Esophagus squamous epithelium (tissue), 5 donors: ENCODE results near the gene CPNE5. TPM values are rescaled to one million over a fixed set of nuclear protein-coding genes. Genes with fewer than 3 reads are reported as not detected.

Experiments used
- DNase-seq: peaks from one replicate; lab custom pipeline; 2025; lab: John Stamatoyannopoulos, UW
- H3K27ac ChIP-seq, 4 donors: fragments of 200-600 bp; sonication (generic); one replicate each; pipeline ENCODE4 v1.5.1; 2016 to 2019; ENCODE audit warnings: mild to moderate bottlenecking in 1 of 4
- H3K27me3 ChIP-seq, 4 donors: fragments of 200-600 bp; sonication (generic); 1 replicate in 3 of 4; 2 replicates in 1 of 4; pipeline versions ENCODE4 v1.5.1 to v1.6.0; 2017 to 2021; ENCODE audit warnings: antibody characterized with exemption in 1 of 4
- H3K36me3 ChIP-seq, 3 donors: fragments of 200-600 bp; sonication (generic); one replicate each; pipeline ENCODE4 v1.5.1; 2016 to 2019
- H3K4me1 ChIP-seq, 3 donors: fragments of 200-600 bp; sonication (generic); one replicate each; pipeline ENCODE4 v1.5.1; 2017 to 2019
- H3K4me3 ChIP-seq, 4 donors: fragments of 200-600 bp; sonication (generic); 1 replicate in 3 of 4; 2 replicates in 1 of 4; pipeline ENCODE4 v1.5.1; 2016 to 2019; ENCODE audit warnings: mild to moderate bottlenecking in 2 of 4, moderate library complexity in 1 of 4
- H3K9me3 ChIP-seq, 3 donors: fragments of 200-600 bp; sonication (generic); one replicate each; pipeline ENCODE4 v1.5.1; 2016 to 2019
- CTCF ChIP-seq, 6 experiments: fragments of 450-650 bp in 4 of 6; fragments of 200-600 bp in 2 of 6; sonication (generic) in 2 of 6; IDR thresholded peaks; one replicate each; pipeline ENCODE4 v1.5.1; 2016 to 2019; ENCODE audit warnings: antibody characterized with exemption in 6 of 6, mild to moderate bottlenecking in 4 of 6, moderate library complexity in 4 of 6
- POLR2A ChIP-seq, 4 donors: fragments of 450-650 bp; IDR thresholded peaks; one replicate each; pipeline ENCODE4 v1.6.1; 2017; ENCODE audit warnings: antibody characterized with exemption in 4 of 4, mild to moderate bottlenecking in 4 of 4, moderate library complexity in 3 of 4
- WGBS, 2 donors: methylation state at CpG; one replicate each; pipeline ENCODE4 v1.1.5; 2018; 5-methylcytosine and 5-hydroxymethylcytosine counted together
- intact Hi-C: fragments of 100-400 bp; cut with DNase I; formaldehyde crosslinking; loops from one replicate; pipeline ENCODE4 v1.15.0; 2022
- total RNA-seq, 4 donors: library from RNA; depleted of rRNA; stranded (reverse); fragments of >200 nt; gene quantifications; one replicate each; pipeline ENCODE4 v1.1.0, GENCODE V29; 2016
- donor health status: DM: yes; HTN: yes; CAD: no.

CPNE5 gene
- total RNA-seq, 4 donors from 2014 or later = 1.2 to 2.5 (median 1.5) TPM

- DNase-seq = no peak
- no peaks in the 10 kb centered on the region for H3K27me3 ChIP-seq
- WGBS, 2 donors = 95 to 98% methylated on average over 3 of the region's 3 CpGs
- intact Hi-C loops = loop anchor here (10.0 kb wide), 1 partner anchor 130 kb away; no protein-coding TSS in a partner anchor
- no peaks in the 10 kb centered on the region for H3K9me3 ChIP-seq
- H3K27ac ChIP-seq = peak overlapping the region in 2 of 4 donors; percentile 93
- no peaks in the 10 kb centered on the region for H3K36me3 ChIP-seq
- TF ChIP-seq POLR2A (IDR thresholded peaks at IDR 0.05) = no peak
- no peak for TF ChIP-seq CTCF (IDR thresholded peaks at IDR 0.05)
- peaks cover 0 to 38% (median 15%) of the 10 kb centered on the region in 3 donors for H3K4me1 ChIP-seq
- H3K4me3 ChIP-seq = no peak overlapping the region
Observed at GRCh38 chr6:36884610-36885009, 45.4 kb upstream of the CPNE5 start.

GRCh38 chr6:36875250-36875633 is 36.0 kb upstream of the CPNE5 start:
- no peaks in the 10 kb centered on the region for H3K27me3 ChIP-seq
- peaks cover 0 to 8% (median 0%) of the 10 kb centered on the region in 3 donors for H3K36me3 ChIP-seq
- H3K9me3 ChIP-seq = no peaks in the 10 kb centered on the region
- TF ChIP-seq POLR2A (IDR thresholded peaks at IDR 0.05) (no peak), CTCF (IDR thresholded peaks at IDR 0.05) (no peak)
- 39 to 41% methylated on average over 6 of the region's 6 CpGs for WGBS, 2 donors
- H3K27ac ChIP-seq = peak overlapping the region; percentile 92 to 95 (median 94)
- H3K4me1 ChIP-seq = peaks cover 0 to 27% (median 18%) of the 10 kb centered on the region in 3 donors
- intact Hi-C loops = no loop called here
- peak overlapping the region; percentile 75 to 96 (median 90) for H3K4me3 ChIP-seq
- DNase-seq = no peak

GRCh38 chr6:36874443-36875249 is 35.4 kb upstream of the CPNE5 start, which contains the start of gene PPIL1:
Gene PPIL1 (minus strand): TSS chr6:36874803. CDS start chr6:36874772, 31 bp downstream.
- peaks cover 0 to 14% (median 0%) of the 10 kb centered on the region in 3 donors for H3K36me3 ChIP-seq
- peak within 1 kb of the TSS; percentile 92 to 95 (median 94) for H3K27ac ChIP-seq
- peaks cover 0 to 27% (median 18%) of the 10 kb centered on the region in 3 donors for H3K4me1 ChIP-seq
- WGBS, 2 donors = 0 to 1% methylated on average over 29 to 31 of the region's 54 CpGs
- DNase-seq = peak; percentile 23
- H3K27me3 ChIP-seq = no peaks in the 10 kb centered on the region
- intact Hi-C loops = no loop called here
- TF ChIP-seq CTCF (IDR thresholded peaks at IDR 0.05) (no peak), POLR2A (IDR thresholded peaks at IDR 0.05) (peak in 2 of 4 donors; percentile 29 to 32)
- peak within 1 kb of the TSS; percentile 75 to 96 (median 90) for H3K4me3 ChIP-seq
- no peaks in the 10 kb centered on the region for H3K9me3 ChIP-seq

GRCh38 chr6:36873612-36874442 is 34.6 kb upstream of the CPNE5 start:
- H3K4me1 ChIP-seq = peaks cover 0 to 27% (median 18%) of the 10 kb centered on the region in 3 donors
- H3K4me3 ChIP-seq = peak overlapping the region; percentile 75 to 96 (median 90)
- no peaks in the 10 kb centered on the region for H3K9me3 ChIP-seq
- WGBS, 2 donors = 6 to 10% methylated on average over 11 of the region's 11 CpGs
- TF ChIP-seq POLR2A (IDR thresholded peaks at IDR 0.05) (no peak), CTCF (IDR thresholded peaks at IDR 0.05) (peak in 3 of 6 experiments; percentile 41 to 60 (median 44))
- DNase-seq = no peak
- intact Hi-C loops = no loop called here
- peaks cover 0 to 22% (median 0%) of the 10 kb centered on the region in 3 donors for H3K36me3 ChIP-seq
- no peaks in the 10 kb centered on the region for H3K27me3 ChIP-seq
- H3K27ac ChIP-seq = peak overlapping the region; percentile 92 to 95 (median 94)
